ENCODE data around the gene EFHC1. TPM values are rescaled to one million over a fixed set of nuclear protein-coding genes. Genes with fewer than 3 reads are reported as not detected.

EFHC1 gene
- total and polyA plus RNA-seq, 2 experiments from 2014 or later = 17.4 to 18.3 TPM

DNA sequence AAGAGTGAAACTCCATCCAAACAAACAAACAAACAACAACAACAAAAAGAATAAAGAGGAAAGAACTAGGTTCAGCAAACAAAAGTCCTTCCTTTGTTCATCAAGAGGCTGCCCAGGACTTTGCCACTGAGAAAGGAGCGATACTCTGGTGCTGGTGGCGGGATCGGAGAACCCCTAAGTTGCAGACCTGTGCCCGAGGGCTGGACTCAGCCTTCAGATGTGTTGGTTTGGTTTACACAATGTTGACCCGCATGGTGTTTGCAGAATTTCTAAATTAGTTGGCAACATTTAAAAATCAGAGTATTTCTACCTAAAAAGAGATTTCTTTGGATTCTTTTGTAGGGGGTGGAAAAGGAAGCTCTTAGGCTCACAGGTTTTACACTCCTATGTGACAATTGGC lies 114.2 kb downstream of the EFHC1 start:
- Histone ChIP-seq H3K27ac (no peak overlapping the region), H3K9me2 (replicated peaks; ENCODE audit: insufficient read depth) (no peaks in the 10 kb centered on the region), H2AFZ (no peak overlapping the region), H3K4me2 (no peak overlapping the region), H3K79me2 (peaks cover 57% of the 10 kb centered on the region), H4K20me1 (ENCODE audit: insufficient read depth, poor library complexity, severe bottlenecking) (peaks cover 16% of the 10 kb centered on the region), H3K36me3 (replicated peaks; ENCODE audit: insufficient read depth, low read depth) (no peaks in the 10 kb centered on the region), H3K4me3 (no peak overlapping the region), H3K4me1 (ENCODE audit: insufficient read depth) (peaks cover 4% of the 10 kb centered on the region), H3K27me3 (no peaks in the 10 kb centered on the region), H3K9me3 (ENCODE audit: low read depth) (no peaks in the 10 kb centered on the region)
- no peak for TF ChIP-seq EZH2phosphoT487 (IDR thresholded peaks at IDR 0.05; ENCODE audit: low read depth, severe bottlenecking, unreplicated experiment)
- TF ChIP-seq, protein P1, sequence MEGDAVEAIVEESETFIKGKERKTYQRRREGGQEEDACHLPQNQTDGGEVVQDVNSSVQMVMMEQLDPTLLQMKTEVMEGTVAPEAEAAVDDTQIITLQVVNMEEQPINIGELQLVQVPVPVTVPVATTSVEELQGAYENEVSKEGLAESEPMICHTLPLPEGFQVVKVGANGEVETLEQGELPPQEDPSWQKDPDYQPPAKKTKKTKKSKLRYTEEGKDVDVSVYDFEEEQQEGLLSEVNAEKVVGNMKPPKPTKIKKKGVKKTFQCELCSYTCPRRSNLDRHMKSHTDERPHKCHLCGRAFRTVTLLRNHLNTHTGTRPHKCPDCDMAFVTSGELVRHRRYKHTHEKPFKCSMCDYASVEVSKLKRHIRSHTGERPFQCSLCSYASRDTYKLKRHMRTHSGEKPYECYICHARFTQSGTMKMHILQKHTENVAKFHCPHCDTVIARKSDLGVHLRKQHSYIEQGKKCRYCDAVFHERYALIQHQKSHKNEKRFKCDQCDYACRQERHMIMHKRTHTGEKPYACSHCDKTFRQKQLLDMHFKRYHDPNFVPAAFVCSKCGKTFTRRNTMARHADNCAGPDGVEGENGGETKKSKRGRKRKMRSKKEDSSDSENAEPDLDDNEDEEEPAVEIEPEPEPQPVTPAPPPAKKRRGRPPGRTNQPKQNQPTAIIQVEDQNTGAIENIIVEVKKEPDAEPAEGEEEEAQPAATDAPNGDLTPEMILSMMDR (IDR thresholded peaks at IDR 0.05; ENCODE audit: poor library complexity) = no peak
- no peak for TF ChIP-seq EZH2 (IDR thresholded peaks at IDR 0.05; ENCODE audit: borderline replicate concordance)
- DNase-seq (ENCODE audit: low spot score) = no peak
- WGBS (ENCODE audit: low lambda C conversion rate, missing lambda C conversion rate) = 98% methylated on average over 5 of the region's 5 CpGs

DNA sequence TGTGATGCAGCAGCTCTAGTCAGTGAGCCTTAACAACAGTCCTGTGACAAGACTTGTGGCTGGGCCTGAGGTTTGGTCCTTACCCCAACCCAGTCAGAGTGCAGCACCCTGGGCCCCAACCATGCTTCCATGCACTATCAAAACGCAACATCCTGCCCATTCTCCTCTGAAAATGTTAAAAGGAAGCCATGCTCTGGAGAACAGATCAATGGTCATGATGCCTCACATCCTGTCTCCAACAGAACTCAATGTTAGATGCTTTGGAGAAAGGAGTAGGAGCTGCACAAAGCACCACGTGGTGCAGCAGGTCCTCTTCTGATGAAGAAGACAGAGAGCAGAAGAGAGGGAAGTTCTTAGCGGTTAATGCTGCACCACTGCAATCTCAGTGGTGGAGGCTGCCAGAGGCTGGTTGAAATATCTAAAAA lies 114.8 kb downstream of the EFHC1 start:
- Histone ChIP-seq H3K27ac (no peak overlapping the region), H3K4me2 (no peak overlapping the region)
- TF ChIP-seq EZH2phosphoT487 (IDR thresholded peaks at IDR 0.05; ENCODE audit: low read depth, severe bottlenecking, unreplicated experiment) (no peak), EZH2 (IDR thresholded peaks at IDR 0.05; ENCODE audit: borderline replicate concordance) (no peak)
- TF ChIP-seq, protein P1 (IDR thresholded peaks at IDR 0.05; ENCODE audit: poor library complexity) = no peak

GRCh38 chr6:52535711-52536423 lies 115.7 kb downstream of the EFHC1 start:
- DNase-seq (ENCODE audit: low spot score) = no peak
- Histone ChIP-seq H3K9me2 (replicated peaks; ENCODE audit: insufficient read depth) (no peaks in the 10 kb centered on the region), H3K4me2 (no peak overlapping the region), H3K27me3 (no peaks in the 10 kb centered on the region), H3K4me3 (no peak overlapping the region), H3K36me3 (replicated peaks; ENCODE audit: insufficient read depth, low read depth) (no peaks in the 10 kb centered on the region), H3K4me1 (ENCODE audit: insufficient read depth) (peaks cover 4% of the 10 kb centered on the region), H3K27ac (no peak overlapping the region), H3K9me3 (ENCODE audit: low read depth) (no peaks in the 10 kb centered on the region), H3K79me2 (peaks cover 62% of the 10 kb centered on the region), H4K20me1 (ENCODE audit: insufficient read depth, poor library complexity, severe bottlenecking) (peaks cover 24% of the 10 kb centered on the region), H2AFZ (no peak overlapping the region)
- WGBS (ENCODE audit: low lambda C conversion rate, missing lambda C conversion rate) = 79% methylated on average over 5 of the region's 5 CpGs
- TF ChIP-seq EZH2 (IDR thresholded peaks at IDR 0.05; ENCODE audit: borderline replicate concordance) (no peak), EZH2phosphoT487 (IDR thresholded peaks at IDR 0.05; ENCODE audit: low read depth, severe bottlenecking, unreplicated experiment) (no peak)

More for the DNA sequence above, 114.8 kb downstream of the EFHC1 start:
- H3K79me2 ChIP-seq = peaks cover 59% of the 10 kb centered on the region
- H3K4me3 ChIP-seq = no peak overlapping the region
- H3K27me3 ChIP-seq = no peaks in the 10 kb centered on the region
- no peak for DNase-seq (ENCODE audit: low spot score)
- no peaks in the 10 kb centered on the region for H3K9me2 ChIP-seq (replicated peaks; ENCODE audit: insufficient read depth)
- H4K20me1 ChIP-seq (ENCODE audit: insufficient read depth, poor library complexity, severe bottlenecking) = peaks cover 19% of the 10 kb centered on the region
- H3K36me3 ChIP-seq (replicated peaks; ENCODE audit: insufficient read depth, low read depth) = no peaks in the 10 kb centered on the region
- peaks cover 4% of the 10 kb centered on the region for H3K4me1 ChIP-seq (ENCODE audit: insufficient read depth)
- no peak overlapping the region for H2AFZ ChIP-seq
- 100% methylated on average over 3 of the region's 3 CpGs for WGBS (ENCODE audit: low lambda C conversion rate, missing lambda C conversion rate)
- H3K9me3 ChIP-seq (ENCODE audit: low read depth) = no peaks in the 10 kb centered on the region

DNA sequence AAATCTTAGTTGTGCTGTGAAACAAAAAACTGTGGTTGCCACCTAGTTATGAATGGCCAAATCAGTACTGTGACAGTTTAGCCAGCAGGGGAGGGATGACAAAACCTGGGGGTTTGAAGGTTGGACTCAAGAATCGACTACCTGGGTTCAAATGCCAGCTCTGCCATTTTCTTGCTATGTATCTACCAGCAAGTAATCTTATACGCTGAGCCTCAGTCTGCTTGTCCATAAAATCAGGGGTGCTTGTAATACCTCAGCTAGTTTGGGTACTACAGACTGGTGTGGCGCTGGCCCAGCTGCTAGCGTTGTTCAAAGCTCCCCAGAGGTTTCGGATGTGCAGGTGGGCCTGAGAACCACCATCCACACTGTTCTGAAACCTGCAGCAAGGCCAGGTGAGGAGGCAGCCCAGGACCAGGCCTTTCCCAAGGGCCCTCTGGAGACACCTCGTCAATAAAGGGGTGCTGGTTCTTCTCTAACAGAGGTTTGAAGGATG lies 116.3 kb downstream of the EFHC1 start:
- H3K4me2 ChIP-seq = no peak overlapping the region
- DNase-seq (ENCODE audit: low spot score) = no peak
- no peaks in the 10 kb centered on the region for H3K9me2 ChIP-seq (replicated peaks; ENCODE audit: insufficient read depth)
- H3K4me3 ChIP-seq = no peak overlapping the region
- H2AFZ ChIP-seq = no peak overlapping the region
- H3K79me2 ChIP-seq = peaks cover 68% of the 10 kb centered on the region
- H3K4me1 ChIP-seq (ENCODE audit: insufficient read depth) = peaks cover 4% of the 10 kb centered on the region
- H4K20me1 ChIP-seq (ENCODE audit: insufficient read depth, poor library complexity, severe bottlenecking) = peaks cover 24% of the 10 kb centered on the region
- 95% methylated on average over 6 of the region's 6 CpGs for WGBS (ENCODE audit: low lambda C conversion rate, missing lambda C conversion rate)
- TF ChIP-seq EZH2phosphoT487 (IDR thresholded peaks at IDR 0.05; ENCODE audit: low read depth, severe bottlenecking, unreplicated experiment) (no peak), EZH2 (IDR thresholded peaks at IDR 0.05; ENCODE audit: borderline replicate concordance) (no peak)
- TF ChIP-seq, protein P1 (IDR thresholded peaks at IDR 0.05; ENCODE audit: poor library complexity) = no peak
- no peaks in the 10 kb centered on the region for H3K9me3 ChIP-seq (ENCODE audit: low read depth)
- H3K36me3 ChIP-seq (replicated peaks; ENCODE audit: insufficient read depth, low read depth) = no peaks in the 10 kb centered on the region
- no peaks in the 10 kb centered on the region for H3K27me3 ChIP-seq
- no peak overlapping the region for H3K27ac ChIP-seq
